H1 (cell line): ENCODE results near the gene APBB3. TPM values are rescaled to one million over a fixed set of nuclear protein-coding genes. Genes with fewer than 3 reads are reported as not detected.

Experiments used
- CHD2 ChIP-seq: IDR thresholded peaks from 2 replicates; pipeline ENCODE4 v1.6.1; 2012; ENCODE audit warnings: low read length, improper control_type of control experiment
- CREB1 ChIP-seq: IDR thresholded peaks from 2 replicates; pipeline ENCODE4 v1.6.1; 2012; ENCODE audit warnings: inconsistent platforms
- CTCF ChIP-seq, 3 experiments: IDR thresholded peaks; 1 replicate in 2 of 3; 2 replicates in 1 of 3; pipeline versions ENCODE4 v1.5.1 to v1.6.1; 2011; ENCODE audit warnings: low read length in 3 of 3, mild to moderate bottlenecking in 3 of 3, inconsistent platforms in 2 of 3, low read depth in 1 of 3, moderate library complexity in 1 of 3; ENCODE audit not compliant: insufficient read depth in 1 of 3; ENCODE audit errors: control extremely low read depth in 1 of 3
- EGR1 ChIP-seq: IDR thresholded peaks from 2 replicates; pipeline ENCODE4 v1.6.1; 2011; ENCODE audit warnings: low read depth, low read length, borderline replicate concordance
- EP300 ChIP-seq, 2 experiments: IDR thresholded peaks; 1 replicate in 1 of 2; 2 replicates in 1 of 2; pipeline ENCODE4 v1.6.1; 2011 to 2012; ENCODE audit warnings: low read depth in 2 of 2, low read length in 2 of 2, mild to moderate bottlenecking in 2 of 2, borderline replicate concordance in 1 of 2, inconsistent platforms in 1 of 2, moderate library complexity in 1 of 2
- FOSL1 ChIP-seq: IDR thresholded peaks from 2 replicates; pipeline ENCODE4 v1.6.1; 2011; ENCODE audit warnings: mild to moderate bottlenecking, low read depth, low read length, moderate library complexity; ENCODE audit not compliant: insufficient read depth
- GTF2F1 ChIP-seq: IDR thresholded peaks from 2 replicates; pipeline ENCODE4 v1.6.1; 2012; ENCODE audit warnings: low read depth, low read length, improper control_type of control experiment, borderline replicate concordance
- HDAC6 ChIP-seq: IDR thresholded peaks from one replicate; pipeline ENCODE4 v1.7.1; 2012; ENCODE audit warnings: low read depth, mild to moderate bottlenecking, inconsistent platforms, low read length, moderate library complexity
- KDM1A ChIP-seq: fragments of 200-600, 300-600 bp; sonication (generic); IDR thresholded peaks from 2 replicates; pipeline ENCODE4 v1.7.1; 2016; ENCODE audit warnings: mild to moderate bottlenecking, low read length, borderline replicate concordance
- KDM5A ChIP-seq: fragments of 200-600 bp; IDR thresholded peaks from 2 replicates; pipeline ENCODE4 v1.7.1; 2012; ENCODE audit warnings: mild to moderate bottlenecking, low read length, inconsistent platforms, mixed read lengths
- NRF1 ChIP-seq: IDR thresholded peaks from 2 replicates; pipeline ENCODE4 v1.6.1; 2011; ENCODE audit warnings: mild to moderate bottlenecking, low read depth, low read length, improper control_type of control experiment
- POU5F1 ChIP-seq: IDR thresholded peaks from 2 replicates; pipeline ENCODE4 v1.6.1; 2011; ENCODE audit warnings: low read depth, mild to moderate bottlenecking, low read length, moderate library complexity
- RBBP5 ChIP-seq: IDR thresholded peaks from 2 replicates; pipeline ENCODE4 v1.7.1; 2012; ENCODE audit warnings: low read depth, mild to moderate bottlenecking, inconsistent platforms, low read length, moderate library complexity, borderline replicate concordance
- RFX5 ChIP-seq: IDR thresholded peaks from 2 replicates; pipeline ENCODE4 v1.6.1; 2011; ENCODE audit warnings: low read depth, low read length, improper control_type of control experiment, borderline replicate concordance
- SAP30 ChIP-seq: fragments of 300-600 bp; sonication (generic); IDR thresholded peaks from 2 replicates; pipeline ENCODE4 v1.7.1; 2012; ENCODE audit warnings: low read length, moderate library complexity, mild to moderate bottlenecking, inconsistent platforms; ENCODE audit not compliant: insufficient read depth, insufficient replicate concordance
- SIRT6 ChIP-seq: IDR thresholded peaks from one replicate; pipeline ENCODE4 v1.7.1; 2012; ENCODE audit warnings: low read length, inconsistent platforms
- SP4 ChIP-seq: IDR thresholded peaks from 2 replicates; pipeline ENCODE4 v1.6.1; 2012; ENCODE audit warnings: low read length, inconsistent platforms
- TEAD4 ChIP-seq: IDR thresholded peaks from 2 replicates; pipeline ENCODE4 v1.6.1; 2012; ENCODE audit warnings: low read depth, low read length, inconsistent platforms, mixed read lengths
- polyA plus RNA-seq, 7 experiments: library from polyadenylated mRNA; depleted of rRNA in 3 of 7; stranded (reverse) in 5 of 7; unstranded in 2 of 7; fragments of >200 nt in 5 of 7; fragments of 200-250 nt in 2 of 7; gene quantifications; 1 replicate in 5 of 7; 2 replicates in 1 of 7; 4 replicates in 1 of 7; pipeline versions ENCODE4 v1.2.1 to v1.2.3, GENCODE V29; 2011 to 2013; ENCODE audit warnings: missing spikeins in 2 of 7, mixed read lengths in 2 of 7
- total RNA-seq: library from RNA; stranded (reverse); fragmentation: NEBNext Ultra II Directional; extraction: Animal tissue kit (Norgen Biotek cat#: 25700); gene quantifications from 2 replicates; pipeline ENCODE4 v1.2.1, GENCODE V29; 2021
- TF ChIP-seq, protein P1 (sequence below): IDR thresholded peaks from 2 replicates; pipeline ENCODE4 v1.6.1; 2012; ENCODE audit warnings: low read length, inconsistent platforms

The APBB3 gene
- total and polyA plus RNA-seq, 2 of the 8 experiments (the other 6 are each of a cell fraction or from before 2014, with no cell fraction given), result 16.0 to 21.9 TPM

GRCh38 chr5:140564196-140565023, at the start of gene APBB3, which contains the start of gene SLC35A4 (continued):
- TF ChIP-seq, protein P1, sequence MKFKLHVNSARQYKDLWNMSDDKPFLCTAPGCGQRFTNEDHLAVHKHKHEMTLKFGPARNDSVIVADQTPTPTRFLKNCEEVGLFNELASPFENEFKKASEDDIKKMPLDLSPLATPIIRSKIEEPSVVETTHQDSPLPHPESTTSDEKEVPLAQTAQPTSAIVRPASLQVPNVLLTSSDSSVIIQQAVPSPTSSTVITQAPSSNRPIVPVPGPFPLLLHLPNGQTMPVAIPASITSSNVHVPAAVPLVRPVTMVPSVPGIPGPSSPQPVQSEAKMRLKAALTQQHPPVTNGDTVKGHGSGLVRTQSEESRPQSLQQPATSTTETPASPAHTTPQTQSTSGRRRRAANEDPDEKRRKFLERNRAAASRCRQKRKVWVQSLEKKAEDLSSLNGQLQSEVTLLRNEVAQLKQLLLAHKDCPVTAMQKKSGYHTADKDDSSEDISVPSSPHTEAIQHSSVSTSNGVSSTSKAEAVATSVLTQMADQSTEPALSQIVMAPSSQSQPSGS, result 0 out of 2 replicates have a peak, but pooled peaks have one; percentile 66
- TF ChIP-seq HDAC6 (no peak), SP4 (peak; percentile 83; the same call in 1 of the 2 replicates), RFX5 (no peak), CHD2 (no peak), SIRT6 (no peak), KDM1A (no peak; the same call in 1 of the 2 replicates), GTF2F1 (peak; percentile 34; the same call in 1 of the 2 replicates), SAP30 (peak; percentile 85), EP300 (IDR thresholded peaks at IDR 0.05; ENCODE audit: borderline replicate concordance in 1 of 2, low read depth in 2 of 2, low read length in 2 of 2) (no peak), POU5F1 (no peak), RBBP5 (peak; percentile 74; the same call in 1 of the 2 replicates), NRF1 (peak; percentile 95), TEAD4 (0 out of 2 replicates have a peak, but pooled peaks have one; percentile 7), CREB1 (peak; percentile 96), FOSL1 (no peak), KDM5A (no peak; the same call in 1 of the 2 replicates), EGR1 (no peak), CTCF (IDR thresholded peaks at IDR 0.05; ENCODE audit: control extremely low read depth in 1 of 3, insufficient read depth in 1 of 3, low read depth in 1 of 3, low read length in 3 of 3) (no peak)
